Measurements from ENCODE around the gene SFSWAP.
"Not testable (repeated sequence)": the region's sequence is repeated elsewhere in the genome, so short reads cannot be mapped to it uniquely, and the experiment has no call there.

The SFSWAP gene

DNA sequence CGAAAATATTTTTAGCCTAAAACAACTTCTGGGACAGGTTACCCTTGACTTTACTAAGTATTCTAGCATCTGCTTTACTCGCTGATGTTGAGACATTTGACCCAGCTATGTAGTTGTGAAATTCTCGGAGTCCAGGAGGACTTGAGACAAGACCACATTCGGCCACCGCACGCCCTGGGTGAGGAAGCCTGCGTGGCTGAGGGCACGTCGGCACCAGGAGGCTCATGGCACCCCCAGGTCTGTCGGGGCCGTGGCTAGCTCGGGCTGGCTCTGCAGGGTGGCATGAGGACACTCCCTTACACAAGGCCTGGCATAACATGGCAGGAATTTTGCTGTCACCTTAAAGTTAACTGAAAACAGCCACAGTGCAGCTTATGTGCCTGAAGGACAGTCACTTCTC lies 59.2 kb downstream of the SFSWAP start:
- no peak for TF ChIP-seq CTCF (IDR thresholded peaks at IDR 0.05)
- Histone ChIP-seq H3K4me3 (no peak overlapping the region), H3K27ac (no peak overlapping the region)
- no peak for DNase-seq (ENCODE audit: low spot score)

DNA sequence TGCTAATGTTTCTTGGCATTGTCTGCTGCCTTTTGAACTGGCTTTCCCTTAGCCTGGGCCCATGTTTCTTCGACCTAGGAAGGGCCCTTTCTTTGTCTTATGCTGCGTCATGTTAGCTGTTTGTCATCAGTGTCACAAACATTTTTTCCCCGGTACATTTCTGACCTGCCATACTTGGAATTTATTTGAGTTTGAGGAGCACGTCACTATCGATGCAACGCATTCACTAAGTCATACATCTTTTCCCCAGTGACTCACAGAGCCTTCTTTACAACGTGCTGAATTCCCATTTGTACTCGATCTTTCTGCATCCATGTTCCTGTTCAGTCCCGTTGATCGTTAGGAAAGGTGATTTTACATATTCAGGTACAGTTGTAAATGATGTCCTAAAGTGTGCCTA lies 61.1 kb downstream of the SFSWAP start:
- DNase-seq (ENCODE audit: low spot score), result no peak
- Histone ChIP-seq H3K4me3 (no peak overlapping the region), H3K27ac (no peak overlapping the region)
- TF ChIP-seq CTCF (IDR thresholded peaks at IDR 0.05), result no peak

- no peak overlapping the region for H3K4me3 ChIP-seq
- H3K27ac ChIP-seq, result no peak overlapping the region
- no peak for DNase-seq (ENCODE audit: low spot score)
These were observed 62.8 kb downstream of the SFSWAP start for GRCh38 chr12:131773582-131774221.

GRCh38 chr12:131774576-131775391 lies 63.9 kb downstream of the SFSWAP start:
- DNase-seq (ENCODE audit: low spot score), result no peak
- TF ChIP-seq CTCF (IDR thresholded peaks at IDR 0.05), result no peak
- no peak overlapping the region for H3K27ac ChIP-seq
- H3K4me3 ChIP-seq, result no peak overlapping the region

More at GRCh38 chr12:131773582-131774221, 62.8 kb downstream of the SFSWAP start:
- TF ChIP-seq CTCF (IDR thresholded peaks at IDR 0.05), result no peak

- no peak for DNase-seq (ENCODE audit: low spot score)
- no peak overlapping the region for H3K4me3 ChIP-seq
- H3K27ac ChIP-seq, result no peak overlapping the region
- TF ChIP-seq CTCF (IDR thresholded peaks at IDR 0.05), result no peak
These were observed 64.7 kb downstream of the SFSWAP start for GRCh38 chr12:131775392-131776236.

DNA sequence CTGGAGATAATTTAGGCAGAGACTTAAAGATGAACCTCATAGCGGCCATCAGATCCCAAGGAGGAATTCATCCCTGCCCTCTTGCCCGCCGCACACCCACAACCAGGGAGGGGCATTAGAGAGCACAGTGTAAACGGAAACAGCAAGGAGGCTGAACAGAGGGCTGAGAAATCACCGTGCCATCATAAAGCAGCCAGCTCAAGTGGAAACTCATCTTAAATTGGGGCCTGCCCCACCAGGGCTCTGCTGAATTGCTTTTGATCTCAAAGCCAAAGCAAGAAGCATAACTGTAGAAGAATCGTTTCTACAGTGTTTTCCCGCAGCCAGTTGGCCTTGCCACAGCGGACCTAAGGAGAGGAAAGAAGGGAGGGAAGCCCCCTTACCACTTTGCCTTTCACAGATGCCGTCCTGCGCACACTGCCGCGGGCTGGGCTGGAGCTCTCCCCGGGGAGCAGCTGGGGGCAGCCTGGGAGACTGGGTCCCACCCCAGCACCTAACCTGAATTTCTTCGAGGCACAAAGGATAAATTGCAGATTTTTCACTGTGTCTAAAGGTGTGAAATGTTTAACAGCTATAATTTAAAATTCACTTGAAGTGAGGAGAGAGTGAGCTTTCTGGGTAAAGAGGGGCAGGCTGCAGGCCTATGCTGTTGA lies 65.5 kb downstream of the SFSWAP start:
- TF ChIP-seq CTCF (IDR thresholded peaks at IDR 0.05), result no peak
- no peak overlapping the region for H3K27ac ChIP-seq

GRCh38 chr12:131777269-131777668 lies 66.4 kb downstream of the SFSWAP start:
- not testable (repeated sequence) for H3K27ac ChIP-seq; DNase-seq (ENCODE audit: low spot score); H3K4me3 ChIP-seq

More for the DNA sequence above, 65.5 kb downstream of the SFSWAP start:
- no peak for DNase-seq (ENCODE audit: low spot score)
- no peak overlapping the region for H3K4me3 ChIP-seq
